NAMALWA (cell line): Measurements from ENCODE around the gene PNRC2.

Source experiments
- DNase-seq: peaks from one replicate; pipeline ENCODE4 v3.0.0-alpha.2; 2015; ENCODE audit warnings: low spot score

Gene PNRC2

GRCh38 chr1:23959461-23960290 lies at the start of gene PNRC2:
TSS of gene PNRC2 (plus strand) at chr1:23959828. CDS start at chr1:23961458, 1,630 bp downstream.
- DNase-seq = peak; percentile 96

DNA sequence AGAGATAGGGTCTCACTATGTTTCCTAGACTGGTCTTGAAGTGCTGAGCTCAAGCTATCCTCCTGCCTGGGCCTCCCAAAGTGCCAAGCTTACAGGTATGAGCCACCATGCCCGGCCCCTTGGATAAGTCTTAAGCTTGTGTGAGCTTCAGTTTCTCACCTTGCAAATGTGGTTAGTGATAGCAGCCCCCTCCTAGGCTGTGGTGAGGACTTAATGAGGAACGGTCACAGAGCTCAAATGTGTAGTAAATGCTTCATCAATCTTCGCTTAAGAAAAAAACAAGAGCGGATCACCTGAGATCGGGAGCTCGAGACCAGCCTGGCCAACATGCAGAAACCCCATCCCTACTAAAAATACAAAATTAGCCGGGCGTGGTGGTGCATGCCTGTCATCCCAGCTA lies 49.5 kb upstream of the PNRC2 start:
- no peak for DNase-seq

DNA sequence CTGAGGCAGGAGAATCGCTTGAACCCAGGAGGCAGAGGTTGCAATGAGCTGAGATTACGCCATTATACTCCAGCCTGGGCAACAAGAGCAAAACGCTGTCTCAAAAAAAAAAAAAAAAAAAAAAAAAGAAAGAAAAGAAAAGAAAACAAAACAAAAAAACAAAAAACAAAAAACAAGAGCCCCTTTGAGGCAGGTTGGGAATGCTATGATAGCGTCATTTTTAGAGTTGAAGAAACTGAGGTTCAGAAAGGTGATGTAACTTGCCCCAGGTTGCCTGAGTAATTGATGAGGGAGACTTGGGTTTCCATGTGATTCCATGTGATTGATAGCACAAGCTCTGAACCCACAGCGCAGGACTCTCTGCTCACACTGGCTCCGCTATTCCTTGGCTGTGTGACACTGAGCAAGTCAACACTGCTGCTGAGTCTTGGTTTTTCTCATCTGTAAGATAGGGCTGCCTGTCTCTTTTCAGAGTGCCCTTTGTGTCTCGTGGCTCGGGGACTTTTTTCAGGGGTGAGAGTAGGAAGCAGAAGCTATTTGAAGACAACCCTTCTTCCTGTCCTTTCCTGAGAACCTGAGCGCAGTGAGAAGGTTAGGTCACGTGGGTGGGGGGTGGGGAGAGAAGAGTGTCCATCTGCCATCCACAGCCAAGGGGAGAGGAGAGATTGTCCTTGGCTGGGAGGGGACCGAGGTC lies 48.9 kb upstream of the PNRC2 start:
- peak; percentile 52 for DNase-seq

DNA sequence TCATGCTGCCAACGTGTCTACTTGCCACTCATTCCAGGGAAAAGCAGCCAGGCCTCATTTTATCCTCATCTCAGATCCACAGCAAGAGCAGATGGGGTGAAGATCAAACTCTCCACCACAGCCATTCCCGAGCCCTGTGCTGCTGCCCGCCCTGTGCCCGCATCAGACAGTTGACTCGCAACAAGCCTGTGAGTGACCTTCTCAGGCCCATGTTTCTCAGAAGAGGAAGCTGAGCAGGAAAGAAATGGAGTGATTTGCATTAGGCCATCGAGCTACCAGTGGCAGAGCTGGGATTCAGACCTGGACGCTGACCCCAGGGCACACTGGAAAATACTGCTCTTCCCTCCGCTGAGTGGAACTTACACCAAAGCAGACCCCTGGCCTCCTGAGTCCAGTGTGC lies 47.7 kb upstream of the PNRC2 start:
- DNase-seq = no peak

GRCh38 chr1:23913212-23913880 lies 46.3 kb upstream of the PNRC2 start, which contains the start of gene CNR2:
TSS of gene CNR2 (minus strand) at chr1:23913362. CDS start at chr1:23875617, 37,745 bp downstream.
- DNase-seq = peak; percentile 70

DNA sequence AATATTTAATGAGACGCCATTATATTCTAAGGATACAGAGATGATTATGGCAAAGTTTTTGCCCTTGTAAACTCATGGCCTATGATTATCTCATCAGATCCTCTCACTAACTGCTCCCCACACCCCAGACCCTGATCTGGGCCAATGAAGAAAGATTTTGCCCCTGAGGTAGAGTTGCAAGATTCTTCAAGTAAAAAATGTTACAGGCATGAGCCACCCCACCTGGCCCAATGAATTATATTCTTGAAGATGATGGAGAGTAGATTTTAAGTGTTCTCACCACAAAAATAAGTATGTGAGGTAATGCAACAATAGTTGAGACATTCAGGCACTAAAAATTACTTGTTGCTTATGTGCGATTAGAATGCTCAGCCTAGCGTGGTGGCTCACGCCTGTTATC lies 44.7 kb upstream of the PNRC2 start:
- peak; percentile 25 for DNase-seq

DNA sequence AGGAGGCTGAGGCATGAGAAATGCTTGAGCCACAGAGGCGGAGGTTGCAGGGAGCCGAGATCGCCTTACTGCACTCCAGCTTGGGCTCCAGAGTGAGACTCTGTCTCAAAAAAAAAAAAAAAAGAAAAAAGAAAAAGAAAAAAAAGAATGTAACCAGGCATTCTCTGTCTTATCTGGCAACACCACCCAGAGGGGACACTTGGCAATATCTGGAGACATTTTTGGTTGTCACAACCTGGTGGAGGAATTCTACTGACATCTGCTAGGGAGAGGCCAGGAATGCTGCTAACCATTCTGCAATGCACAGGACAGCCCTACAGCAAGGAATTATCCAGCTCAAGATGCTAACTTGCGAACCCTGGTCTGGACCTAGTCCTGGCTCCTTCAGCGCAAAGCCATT lies 44.2 kb upstream of the PNRC2 start:
- DNase-seq = no peak

DNA sequence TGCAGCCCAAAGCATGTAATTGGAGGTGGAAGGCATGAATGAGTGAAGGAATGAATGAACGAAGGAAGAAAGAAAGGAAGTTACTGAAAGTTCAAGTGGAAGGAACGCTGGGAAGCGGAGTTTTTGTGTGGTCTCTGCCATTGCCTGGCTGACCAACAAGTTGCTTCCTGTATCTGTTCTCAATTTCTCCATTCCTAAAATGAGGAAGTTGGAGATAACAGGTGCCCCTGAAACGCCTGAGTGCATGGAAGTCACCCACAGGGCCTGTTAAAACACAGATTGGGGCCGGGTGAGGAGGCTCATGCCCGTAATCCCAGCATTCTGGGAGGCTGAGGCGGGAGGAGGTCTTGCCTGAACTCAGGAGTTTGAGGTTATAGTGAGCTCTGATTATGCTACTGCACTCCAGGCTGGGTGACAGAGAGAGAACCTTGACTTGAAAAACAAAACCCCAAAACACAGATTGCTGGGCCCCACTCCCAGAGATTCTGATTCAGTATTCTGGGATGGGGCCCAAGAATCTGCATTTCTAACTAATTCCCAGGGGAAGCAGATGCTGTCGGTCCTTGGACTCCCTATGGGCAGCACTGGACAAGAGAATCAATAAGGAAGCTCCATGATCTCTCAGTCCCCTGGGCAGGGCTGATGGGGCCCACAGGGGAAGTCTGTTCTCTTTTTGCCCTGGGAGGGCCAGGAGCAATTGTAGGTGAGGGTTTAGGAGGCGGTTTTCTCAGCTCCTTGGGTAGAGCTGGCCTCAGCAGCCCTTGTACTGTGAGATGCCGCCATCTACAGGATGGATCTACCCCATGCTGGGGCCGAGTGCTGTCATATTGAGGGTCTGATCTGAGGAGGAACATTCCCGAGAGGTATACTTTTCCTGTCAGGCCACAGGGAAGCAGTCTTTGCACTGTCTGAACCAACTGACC lies 43.2 kb upstream of the PNRC2 start:
- DNase-seq = peak; percentile 87

- DNase-seq = no peak
Observed at GRCh38 chr1:23922321-23922943, 37.2 kb upstream of the PNRC2 start.

DNA sequence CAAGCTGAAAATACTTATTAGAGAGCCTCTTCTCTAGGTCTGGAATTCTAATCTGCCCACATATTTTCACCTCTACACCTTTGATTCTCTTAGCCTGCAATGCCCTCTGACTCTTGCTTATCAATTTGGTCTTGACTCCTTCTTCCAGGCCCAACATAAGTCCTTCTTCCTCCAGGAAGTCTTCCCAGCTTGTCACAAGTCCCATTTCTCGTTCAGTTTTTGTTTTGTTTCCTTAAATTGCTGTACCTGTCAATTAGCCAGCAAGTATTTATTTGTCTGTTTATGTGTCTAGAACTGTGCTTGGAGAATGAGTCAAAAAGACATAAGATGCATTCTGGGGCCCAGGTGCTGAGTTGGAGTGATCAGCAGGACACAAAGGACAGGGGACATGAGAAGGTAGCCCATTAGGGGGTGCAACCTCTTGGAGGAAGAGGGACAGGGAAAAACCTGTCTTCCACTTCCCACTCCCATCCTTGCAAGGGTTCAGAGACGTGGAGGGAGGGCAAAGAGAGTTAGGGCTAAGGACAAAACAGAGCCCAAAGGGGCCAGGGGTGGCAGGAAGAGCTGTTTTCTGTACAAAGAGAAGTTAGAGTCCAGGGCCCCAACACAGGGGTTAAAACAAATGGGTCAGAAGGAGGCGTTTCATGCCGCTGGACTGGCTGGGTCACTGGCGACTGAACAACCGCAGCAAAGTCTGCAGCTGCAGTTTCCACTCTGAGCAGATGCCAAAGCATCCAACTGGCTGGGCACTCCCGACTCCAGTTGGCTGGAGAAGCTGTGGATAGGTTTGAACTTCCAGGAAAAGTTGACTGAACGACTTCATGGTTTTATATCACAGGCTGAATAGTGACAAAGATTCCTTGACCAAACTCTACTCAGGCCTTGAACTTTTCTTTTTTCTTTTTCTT lies 35.8 kb upstream of the PNRC2 start:
- no peak for DNase-seq

GRCh38 chr1:23924601-23925000 lies 35.0 kb upstream of the PNRC2 start:
- DNase-seq = no peak

- DNase-seq = no peak
Observed at GRCh38 chr1:23925279-23925678, 34.3 kb upstream of the PNRC2 start.

GRCh38 chr1:23927097-23927496 lies 32.5 kb upstream of the PNRC2 start:
- DNase-seq = no peak

GRCh38 chr1:23928789-23929188 lies 30.8 kb upstream of the PNRC2 start:
- no peak for DNase-seq

DNA sequence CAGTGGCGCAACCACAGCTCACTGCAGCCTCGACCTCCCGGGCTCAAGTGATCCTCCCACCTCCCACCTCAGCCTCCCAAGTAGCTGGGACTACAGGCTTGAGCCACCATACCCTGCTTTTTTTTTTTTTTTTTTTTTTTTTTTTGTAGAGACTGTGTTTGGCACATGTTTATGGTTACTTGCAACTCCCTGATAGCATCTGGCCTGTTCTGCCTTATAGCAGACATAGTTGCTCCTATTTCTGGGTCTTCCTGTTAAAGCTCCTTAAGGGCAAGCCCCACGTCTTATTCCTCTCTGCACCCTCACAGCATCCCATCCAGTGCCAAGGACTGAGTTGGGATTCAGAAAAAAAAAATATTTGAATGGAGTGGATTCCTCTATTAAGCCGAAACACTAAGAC lies 29.4 kb upstream of the PNRC2 start:
- DNase-seq = peak; percentile 51

- peak; percentile 91 for DNase-seq
Observed at GRCh38 chr1:23930861-23931490, 28.7 kb upstream of the PNRC2 start.

DNA sequence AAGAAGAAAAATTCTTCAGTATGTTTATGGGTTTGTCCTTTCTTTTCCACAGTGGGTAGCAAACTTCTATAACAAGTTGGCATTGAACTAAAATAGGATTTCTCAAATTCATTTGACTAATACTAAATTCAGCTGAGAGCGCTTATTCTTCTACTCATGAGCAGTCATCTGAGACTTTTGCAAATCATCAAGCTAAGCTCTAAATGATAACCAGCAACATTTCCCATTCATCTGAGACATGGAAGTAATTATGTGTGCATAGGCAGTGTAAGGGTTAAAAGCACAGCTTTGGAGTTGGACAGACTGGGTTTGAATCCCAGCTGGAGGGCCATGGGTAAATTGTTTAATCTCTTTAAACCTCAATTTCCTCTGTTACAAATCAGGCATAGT lies 28.1 kb upstream of the PNRC2 start:
- no peak for DNase-seq

DNA sequence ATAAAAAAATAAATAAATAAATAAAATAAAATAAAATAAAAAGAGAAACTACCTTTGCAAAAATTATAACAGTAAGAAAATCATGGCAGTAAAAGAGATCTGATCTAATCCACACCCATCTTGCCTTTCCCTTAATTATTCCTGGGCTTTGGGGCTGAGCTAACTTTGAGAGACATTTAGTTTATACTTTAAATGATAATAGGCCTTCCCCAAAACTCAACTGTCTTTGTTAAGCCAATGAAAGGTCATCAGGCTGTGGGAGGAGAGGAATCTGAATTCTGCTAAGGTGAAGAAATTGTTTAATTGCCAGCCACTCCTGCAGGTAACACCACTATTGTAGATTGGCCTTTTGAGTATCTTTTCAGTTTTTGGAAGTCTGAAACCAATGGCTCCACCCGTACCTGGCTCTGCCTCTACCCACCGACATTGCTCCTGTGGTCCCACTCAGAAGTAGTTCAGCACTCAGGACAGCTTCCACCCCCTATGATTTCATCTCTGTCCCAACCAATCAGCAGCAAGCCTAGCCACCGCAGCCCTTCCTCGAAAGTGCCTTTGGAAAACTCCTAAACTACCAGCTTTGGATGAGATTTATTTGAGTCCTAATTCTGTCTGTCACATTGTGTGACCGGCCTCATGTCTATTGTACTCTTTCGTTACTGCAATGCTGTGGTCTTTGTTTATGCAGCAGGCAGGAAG lies 23.0 kb upstream of the PNRC2 start:
- no peak for DNase-seq

DNA sequence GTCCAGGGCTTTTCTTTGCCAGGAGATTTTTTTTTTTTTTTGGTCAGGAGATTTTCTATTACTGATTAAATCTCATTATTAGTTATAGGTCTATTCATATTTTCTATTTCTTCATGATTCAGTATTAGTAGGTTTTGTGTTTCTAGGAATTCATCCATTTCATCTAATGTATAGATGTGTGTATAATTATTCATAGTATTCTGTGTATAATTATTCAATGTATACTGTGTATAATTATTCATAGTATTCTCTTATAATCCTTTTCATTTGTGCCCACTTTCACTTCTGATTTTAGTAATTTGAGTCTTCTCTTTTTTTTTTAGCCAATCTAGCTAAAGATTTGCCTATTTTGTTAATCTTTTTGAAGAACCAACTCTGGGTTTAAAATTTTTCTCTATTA lies 12.3 kb upstream of the PNRC2 start:
- no peak for DNase-seq
